Ishikawa (cell line): Measurements from ENCODE around the gene SRBD1.

Experiments
- EP300 ChIP-seq: IDR thresholded peaks from 2 replicates; pipeline ENCODE4 v1.6.1; 2012; ENCODE audit warnings: borderline replicate concordance
- RAD21 ChIP-seq: IDR thresholded peaks from 2 replicates; pipeline ENCODE4 v1.6.1; 2012; ENCODE audit warnings: low read depth
- TAF1 ChIP-seq: IDR thresholded peaks from 2 replicates; pipeline ENCODE4 v1.6.1; 2012; ENCODE audit warnings: low read depth, mild to moderate bottlenecking
- YY1 ChIP-seq: IDR thresholded peaks from 2 replicates; pipeline ENCODE4 v1.6.1; 2012; ENCODE audit warnings: low read depth
- ZBTB7A ChIP-seq: IDR thresholded peaks from 2 replicates; pipeline ENCODE4 v1.6.1; 2012; ENCODE audit warnings: low read depth

- no peak for TF ChIP-seq TAF1
- TF ChIP-seq RAD21 = no peak
- no peak for TF ChIP-seq YY1
- TF ChIP-seq EP300 = no peak
- TF ChIP-seq ZBTB7A = no peak
These were observed 18.9 kb upstream of the SRBD1 start for GRCh38 chr2:45629971-45630370.
